Stimulated activated naive CD8-positive, alpha-beta T cell treated with anti-CD3 and anti-CD28 coated beads, Interleukin-15, Interleukin-2, amounts not matched to agents 100 U/mL and 50 U/mL, for 24 hours (primary cell): ENCODE results near the gene TLDC2.
"Not testable (repeated sequence)": the region's sequence is repeated elsewhere in the genome, so short reads cannot be mapped to it uniquely, and the experiment has no call there.

Experiments used
- ATAC-seq: fragments of 150-1000 bp; cut with Tn5 transposase; one replicate; pipeline ENCODE4 v1.10.0; 2021
- DNase-seq: peaks from one replicate; pipeline ENCODE4 v3.0.0; 2021

Gene TLDC2

DNA sequence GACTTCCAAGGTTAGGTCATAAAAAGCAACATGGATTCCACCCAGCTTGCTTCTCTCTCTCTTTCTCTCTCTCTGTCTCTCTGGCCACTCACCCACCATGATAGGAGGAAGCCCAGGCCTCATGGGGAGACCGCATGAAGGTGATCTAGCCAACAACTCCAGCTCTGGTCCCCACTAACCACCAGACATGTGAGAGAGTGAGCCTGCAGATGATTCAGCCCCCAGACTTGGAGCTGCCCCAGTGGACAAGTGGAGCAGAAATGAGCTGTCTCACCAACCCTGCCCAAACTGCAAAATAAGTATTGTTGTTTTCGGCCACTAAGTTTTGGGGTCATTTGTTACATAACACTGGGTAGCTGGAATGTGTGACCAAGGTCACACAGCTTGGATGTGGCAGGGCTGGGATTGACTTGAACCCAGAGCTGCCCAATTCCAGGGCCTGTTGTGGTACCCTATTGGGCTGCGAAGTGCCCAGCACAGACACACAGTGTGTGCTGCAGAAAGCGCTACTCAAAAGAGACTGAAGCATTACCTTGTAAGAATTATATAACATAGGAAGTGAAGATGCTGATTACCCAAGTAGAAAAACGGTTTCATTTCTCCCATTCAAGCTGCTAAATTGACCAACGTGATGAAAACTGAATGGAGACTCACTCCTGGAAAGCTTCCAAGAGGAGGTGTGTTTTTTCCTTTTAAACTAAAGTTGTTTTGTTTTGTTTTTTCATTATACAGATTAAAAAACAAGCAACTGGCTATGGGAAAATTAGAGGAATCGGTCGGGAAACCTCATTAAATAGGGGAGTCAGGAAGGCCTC, 9.1 kb upstream of the TLDC2 start:
- DNase-seq = no peak
- ATAC-seq = no peak

DNA sequence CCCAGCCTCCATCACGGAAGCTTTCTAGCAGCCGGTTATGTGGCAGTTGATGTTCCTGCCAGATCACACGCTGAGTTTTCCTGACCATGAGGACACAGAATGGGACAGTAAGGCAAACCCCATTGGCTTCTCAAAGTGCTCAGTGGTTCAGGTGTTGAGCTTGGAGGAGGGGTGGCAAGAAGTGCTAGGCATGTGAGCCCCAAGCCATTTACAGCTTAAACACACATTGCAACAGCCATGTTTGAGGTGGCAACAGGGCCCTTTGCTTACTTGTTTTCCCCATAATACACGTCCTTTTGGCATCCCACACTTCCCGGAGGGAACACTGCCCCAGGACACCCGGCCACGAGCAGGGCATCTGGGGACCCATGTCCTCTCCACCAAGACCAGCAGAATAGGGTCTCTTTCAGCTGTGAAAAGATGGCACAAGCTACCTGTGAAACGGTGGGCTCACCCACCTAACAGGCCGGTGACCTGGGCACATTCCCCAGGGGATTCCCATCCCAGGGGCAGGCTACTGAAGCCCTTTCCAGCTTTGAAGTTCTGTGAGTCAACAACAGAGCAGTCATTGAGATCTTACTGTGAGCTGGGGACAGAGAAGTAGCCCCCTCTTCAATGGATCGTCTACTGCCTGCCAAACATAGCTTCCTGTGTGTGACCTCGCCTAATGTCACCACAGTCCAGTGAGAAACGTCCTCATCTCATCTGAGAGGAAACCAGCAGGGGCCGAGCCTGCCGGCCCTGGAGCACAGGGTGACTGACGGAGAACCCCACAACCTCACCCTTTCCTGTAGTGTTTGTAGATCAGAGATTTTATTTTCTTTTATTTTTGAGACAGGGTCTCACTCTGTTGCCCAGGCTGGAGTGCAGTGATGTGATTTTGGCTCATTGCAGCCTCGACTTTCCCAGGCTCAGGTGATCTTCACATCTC, 4.0 kb upstream of the TLDC2 start:
- ATAC-seq (no peak), DNase-seq (no peak)

DNA sequence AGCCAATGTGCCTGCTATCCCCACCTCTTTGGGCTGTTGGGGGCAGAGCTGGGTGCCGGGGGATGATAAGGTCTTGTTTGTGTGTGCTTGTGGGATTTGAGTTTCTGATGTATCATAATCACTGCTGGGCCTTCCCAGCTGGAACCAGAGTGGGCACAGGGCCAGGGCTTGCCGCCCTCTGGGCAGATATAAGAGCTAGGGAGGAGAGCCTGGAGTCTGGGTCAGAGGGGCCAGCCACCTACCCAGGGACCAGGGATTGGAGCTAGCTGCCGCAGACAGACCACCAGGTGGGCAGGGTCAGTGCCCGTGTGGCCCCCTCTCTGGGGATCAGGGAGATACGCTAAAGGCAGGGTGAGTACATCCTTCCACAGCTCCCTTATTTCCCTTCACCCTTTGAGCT, 3.1 kb upstream of the TLDC2 start:
- ATAC-seq (no peak), DNase-seq (no peak)

DNA sequence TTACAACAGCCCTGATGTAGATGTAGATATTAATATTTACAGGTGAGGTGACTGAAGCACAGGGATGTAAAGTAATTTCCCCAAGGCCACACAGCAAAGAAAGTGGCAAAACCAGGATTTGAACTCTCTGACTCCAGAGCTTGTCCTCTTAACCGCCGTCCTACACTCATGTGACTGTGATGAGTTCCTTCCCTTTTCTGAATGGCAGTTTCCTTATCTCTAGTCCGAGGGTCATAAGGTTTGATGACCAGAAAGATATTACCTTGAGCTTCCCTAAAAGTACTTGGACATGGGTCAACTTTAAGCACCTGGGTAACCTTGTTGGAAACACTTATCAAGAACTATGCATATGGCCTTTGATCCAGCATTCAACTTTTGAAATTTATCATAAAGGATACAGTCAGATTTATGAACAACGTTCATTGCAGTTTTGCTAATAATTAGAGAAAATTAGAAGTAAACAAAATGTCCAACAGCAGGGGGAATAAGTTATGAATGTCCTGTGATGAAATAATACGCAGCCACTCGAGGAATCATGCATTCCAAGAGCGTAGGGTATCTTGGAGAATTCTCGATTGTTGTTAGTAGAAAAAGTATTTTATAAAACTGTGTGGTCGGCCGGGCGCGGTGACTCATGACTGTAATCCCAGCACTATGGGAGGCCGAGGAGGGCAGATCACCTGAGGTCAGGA, 2.3 kb upstream of the TLDC2 start:
- ATAC-seq (no peak), DNase-seq (no peak)

DNA sequence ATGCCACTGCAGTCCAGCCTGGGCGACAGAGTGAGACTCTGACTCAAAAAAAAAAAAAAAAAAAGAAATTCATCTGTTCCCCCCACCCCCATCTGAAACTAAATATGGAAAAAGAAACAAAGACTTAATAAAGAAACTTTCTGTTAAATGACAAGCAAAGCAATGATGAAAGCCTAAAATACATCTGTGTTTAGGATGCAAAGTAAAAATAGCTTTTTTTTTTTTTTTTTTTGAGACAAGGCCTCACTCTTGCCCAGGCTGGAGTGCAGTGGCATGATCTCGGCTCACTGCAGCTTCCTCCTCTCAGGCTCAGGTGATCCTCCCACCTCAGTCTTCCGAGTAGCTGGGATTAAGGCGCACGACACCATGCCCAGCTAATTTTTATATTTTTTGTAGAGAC, 845 bp upstream of the TLDC2 start:
- DNase-seq, ATAC-seq: not testable (repeated sequence)

DNA sequence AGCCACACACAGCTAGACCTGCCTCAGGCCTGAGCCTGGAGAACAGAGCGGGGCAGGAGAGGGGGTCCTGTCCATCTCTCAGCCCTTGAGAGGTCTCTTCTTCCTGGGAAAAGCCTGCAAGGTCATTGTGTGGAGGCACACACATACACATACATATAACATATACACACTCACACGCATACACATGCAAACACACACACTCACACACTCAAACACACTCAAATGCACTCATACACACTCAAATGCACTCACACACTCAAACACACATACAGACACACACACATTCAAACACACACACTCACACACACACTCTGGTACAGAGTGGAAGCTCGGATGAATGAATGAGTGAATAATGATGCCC, 515 bp downstream of the TLDC2 start:
- DNase-seq (no peak), ATAC-seq (no peak)

DNA sequence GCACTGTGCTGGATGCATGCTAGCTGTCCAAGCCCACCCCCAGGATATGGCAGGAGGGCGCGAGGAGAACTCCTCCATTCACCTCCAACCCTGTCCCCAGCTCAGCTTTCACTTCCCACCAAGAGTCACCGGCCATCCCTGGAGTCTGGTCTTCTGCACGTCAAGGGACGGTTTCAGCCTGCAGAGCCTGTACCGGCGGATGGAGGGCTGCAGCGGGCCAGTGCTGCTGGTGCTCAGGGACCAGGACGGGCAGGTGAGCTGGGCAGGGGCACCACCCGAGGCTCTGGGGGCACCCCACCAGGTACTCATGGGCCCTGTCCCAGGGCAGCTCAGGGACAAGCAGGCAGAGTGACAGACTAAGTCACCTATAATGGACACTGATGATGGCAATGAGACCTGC, 3.0 kb downstream of the TLDC2 start:
- ATAC-seq (no peak), DNase-seq (no peak)

DNA sequence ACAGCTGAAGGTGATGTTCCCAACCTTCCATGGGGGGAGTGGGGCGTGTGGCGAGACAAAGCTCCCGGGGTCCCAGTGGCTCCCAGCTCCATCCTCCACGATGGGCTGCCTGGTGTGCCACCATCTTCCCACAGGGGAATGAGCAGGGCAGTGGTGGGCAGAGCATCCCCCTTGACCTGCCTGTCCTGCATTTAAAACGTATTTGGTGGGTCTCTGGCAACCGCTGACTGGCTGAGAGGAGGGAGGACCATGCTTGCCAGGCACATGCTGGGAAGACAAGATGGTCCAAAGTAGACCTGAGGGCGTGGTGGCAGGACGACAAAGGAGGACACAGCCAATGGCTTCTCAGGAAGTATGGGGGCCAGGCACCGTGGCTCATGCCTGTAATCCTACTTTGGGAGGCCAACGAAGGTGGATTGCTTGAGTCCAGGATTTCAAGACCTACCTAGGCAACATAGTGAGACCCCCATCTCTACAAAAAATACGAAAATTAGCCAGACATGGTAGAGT, 4.9 kb downstream of the TLDC2 start:
- DNase-seq (no peak), ATAC-seq (no peak)

DNA sequence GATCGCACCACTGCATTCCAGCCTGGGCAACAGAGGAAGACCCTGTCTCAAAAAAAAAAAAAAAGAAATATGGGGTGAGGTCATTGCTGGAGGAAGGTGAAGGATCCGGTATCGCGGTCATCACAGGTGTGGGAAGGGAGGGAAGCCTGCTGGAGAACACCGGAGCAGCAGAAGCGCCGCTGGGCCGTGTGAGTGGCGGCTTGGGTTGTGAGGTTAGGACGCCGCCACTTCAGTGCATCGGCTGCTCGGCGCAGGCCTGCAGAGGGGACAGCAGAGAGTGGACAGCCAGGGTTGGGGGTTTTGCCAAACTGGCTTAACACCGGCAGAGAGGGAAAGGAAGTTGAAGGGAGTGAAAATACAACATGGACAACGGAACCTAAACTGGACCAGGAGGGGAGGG, 5.4 kb downstream of the TLDC2 start:
- ATAC-seq = no peak
- DNase-seq = no peak

DNA sequence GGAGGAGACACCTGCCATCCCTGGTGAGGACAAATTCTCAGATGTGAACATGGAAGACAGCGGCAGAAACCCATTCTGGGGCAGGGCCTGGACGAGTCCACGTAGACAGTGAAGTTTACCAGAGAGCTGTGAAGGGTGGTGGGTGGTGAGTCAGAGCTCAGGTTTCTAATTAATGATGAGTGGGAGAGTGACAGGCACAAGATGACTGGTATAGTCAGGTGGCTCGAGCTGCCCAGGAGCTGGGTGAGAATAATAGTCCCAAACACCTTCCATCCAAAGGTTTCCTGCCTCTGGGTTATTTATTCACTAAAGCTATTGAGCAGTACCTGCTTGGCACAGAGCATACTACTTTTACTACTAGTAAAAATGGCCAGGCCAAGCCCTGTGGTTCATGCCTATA, 6.0 kb downstream of the TLDC2 start:
- ATAC-seq = peak; percentile 58
- DNase-seq = peak; percentile 15

DNA sequence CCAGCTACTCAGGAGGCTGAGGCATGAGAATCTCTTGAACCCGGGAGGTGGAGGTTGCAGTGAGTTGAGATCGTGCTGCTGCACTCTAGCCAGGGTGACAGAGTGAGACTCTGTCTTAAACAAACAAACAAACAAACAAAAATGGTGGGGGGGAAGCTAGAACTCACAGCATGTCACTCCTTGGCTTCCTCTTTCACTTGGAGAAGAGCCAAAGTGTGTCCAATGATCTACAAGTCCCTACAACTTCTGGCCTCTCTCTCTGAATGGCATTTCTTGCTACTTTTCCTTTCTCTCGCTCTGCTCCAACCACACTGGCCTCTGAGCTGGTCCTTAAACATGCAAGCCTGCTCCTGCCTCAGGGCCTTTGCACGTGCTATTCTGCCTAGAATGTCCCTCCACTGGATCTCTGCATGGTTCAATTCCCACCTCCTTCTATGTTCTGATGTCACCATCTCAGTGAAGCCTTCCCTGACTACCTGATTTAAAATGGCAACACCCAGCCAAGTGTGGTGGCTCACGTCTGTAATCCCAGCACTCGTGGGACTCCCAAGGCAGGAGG, 8.1 kb downstream of the TLDC2 start:
- DNase-seq = no peak
- ATAC-seq = no peak

DNA sequence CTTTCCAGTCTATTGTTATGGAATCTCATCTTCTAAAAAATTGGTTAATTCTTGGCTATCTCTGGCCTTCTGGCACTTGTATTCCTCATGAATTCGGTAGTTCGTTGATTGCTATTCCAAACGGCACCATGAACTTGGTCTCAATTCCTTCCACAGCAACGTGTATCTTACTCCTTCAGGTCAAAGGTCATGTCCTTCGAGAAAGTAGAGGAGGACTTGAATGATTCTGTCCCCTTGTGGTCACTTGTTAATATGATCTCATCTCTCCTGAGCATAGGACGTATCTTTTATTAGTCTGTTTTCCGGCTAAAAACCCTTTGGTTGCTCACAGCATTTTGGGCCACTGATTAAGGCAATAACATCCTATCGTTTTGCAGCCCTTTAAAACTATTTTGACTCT, 9.4 kb downstream of the TLDC2 start:
- ATAC-seq = no peak
- DNase-seq = no peak

DNA sequence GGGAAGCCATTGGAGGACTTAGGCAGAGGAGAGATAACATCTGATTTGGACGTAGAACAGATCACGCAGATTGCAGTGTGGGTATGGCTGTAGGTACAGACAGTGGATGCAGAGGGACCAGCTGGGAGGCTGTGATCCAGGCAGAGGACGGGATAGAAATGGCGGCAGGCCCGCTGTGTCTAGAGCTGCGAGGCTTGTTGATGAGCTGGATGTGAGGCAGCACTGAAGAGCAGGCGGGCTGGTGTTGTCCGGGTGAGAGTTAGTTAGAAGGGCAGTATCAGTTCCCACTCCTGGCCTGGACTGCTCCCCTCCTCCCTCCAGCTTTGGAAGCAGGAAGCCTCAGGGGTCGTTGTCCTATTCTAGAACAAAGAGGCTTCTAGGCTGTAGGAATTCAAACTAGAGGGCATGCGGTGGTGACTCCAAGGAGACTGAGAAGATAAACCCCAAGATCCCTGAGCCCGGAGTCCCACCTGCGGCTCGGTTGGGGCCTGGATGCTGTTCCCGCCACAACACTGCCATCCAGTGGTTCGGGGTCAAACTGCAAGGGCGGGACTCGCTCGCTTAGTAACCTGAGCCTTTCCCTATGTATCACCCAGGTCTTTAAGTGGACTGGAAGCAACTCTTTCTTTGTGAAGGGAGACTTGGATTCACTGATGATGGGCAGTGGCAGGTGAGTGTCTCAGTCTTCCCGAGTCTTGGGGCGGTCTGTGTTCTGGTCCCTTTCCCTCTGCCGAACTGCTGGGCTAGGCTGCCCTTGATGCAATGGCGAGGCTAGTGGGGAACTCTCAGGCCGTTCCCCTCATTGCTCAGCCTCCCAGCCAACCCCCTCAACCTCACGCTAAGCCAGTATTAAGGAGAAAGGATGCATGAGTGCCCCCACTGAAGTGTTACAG, 11.2 kb downstream of the TLDC2 start:
- ATAC-seq (peak; percentile 91), DNase-seq (peak; percentile 90)

DNA sequence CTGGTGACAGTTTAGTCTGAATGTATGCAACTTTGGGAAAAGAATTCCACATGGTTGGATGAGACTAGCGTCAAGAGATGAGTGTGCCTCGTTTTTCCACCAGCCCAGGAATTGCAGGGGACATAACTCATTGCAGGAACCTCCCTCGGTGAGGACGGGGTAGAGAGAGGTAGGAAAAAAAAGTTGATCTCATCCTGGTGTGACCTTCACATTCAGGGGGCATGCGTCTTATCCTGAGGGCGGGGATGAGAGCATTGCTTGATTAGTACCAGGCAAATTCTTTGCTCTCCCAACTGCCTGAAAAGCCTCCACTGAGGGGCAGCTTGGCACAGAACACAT, 11.8 kb downstream of the TLDC2 start:
- DNase-seq (no peak), ATAC-seq (no peak)

DNA sequence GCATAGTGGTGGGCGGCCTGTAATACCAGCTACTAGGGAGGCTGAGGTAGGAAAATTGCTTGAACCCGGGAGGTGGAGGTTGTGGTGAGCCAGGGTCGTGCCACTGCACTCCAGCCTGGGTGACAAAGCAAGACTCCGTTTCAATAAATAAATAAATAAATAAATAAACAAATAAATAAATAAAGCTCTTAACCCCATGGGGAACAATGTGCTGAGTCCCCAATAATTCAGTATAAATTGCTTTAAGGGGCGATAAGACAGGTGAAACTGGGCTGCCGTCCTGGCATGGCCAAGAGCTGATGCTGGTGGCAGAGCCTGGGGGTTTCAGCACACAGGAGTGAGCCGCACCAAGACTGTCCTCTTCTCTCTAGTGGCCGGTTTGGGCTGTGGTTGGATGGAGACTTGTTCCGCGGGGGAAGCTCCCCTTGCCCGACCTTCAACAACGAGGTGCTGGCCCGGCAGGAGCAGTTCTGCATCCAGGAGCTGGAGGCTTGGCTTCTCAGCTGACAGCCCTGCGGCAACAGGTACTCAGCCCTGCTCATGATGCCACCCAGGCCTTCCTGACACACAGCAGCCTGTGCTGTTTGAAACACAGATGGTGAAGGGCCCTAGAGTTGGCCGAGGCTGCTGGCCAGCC, 13.1 kb downstream of the TLDC2 start:
- ATAC-seq = no peak

DNA sequence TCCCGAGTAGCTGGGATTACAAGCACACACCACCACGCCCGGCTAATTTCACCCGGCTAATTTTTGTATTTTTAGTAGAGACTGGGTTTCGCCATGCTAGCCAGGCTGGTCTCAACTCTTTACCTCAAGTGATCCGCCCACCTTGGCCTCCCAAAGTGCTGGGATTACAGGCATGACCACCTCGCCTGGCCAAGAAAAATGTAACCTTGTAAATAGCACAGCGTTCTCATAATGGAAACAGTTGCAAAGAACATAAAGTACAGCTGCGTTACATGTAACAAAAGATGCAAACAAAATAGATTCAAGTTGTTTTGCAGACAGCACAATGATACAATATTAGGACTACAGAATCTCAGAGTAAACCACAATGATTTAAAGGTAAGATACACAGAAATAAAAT, 14.6 kb downstream of the TLDC2 start:
- DNase-seq (no peak), ATAC-seq (no peak)

More for the DNA sequence above, 13.1 kb downstream of the TLDC2 start:
- DNase-seq = no peak

DNA sequence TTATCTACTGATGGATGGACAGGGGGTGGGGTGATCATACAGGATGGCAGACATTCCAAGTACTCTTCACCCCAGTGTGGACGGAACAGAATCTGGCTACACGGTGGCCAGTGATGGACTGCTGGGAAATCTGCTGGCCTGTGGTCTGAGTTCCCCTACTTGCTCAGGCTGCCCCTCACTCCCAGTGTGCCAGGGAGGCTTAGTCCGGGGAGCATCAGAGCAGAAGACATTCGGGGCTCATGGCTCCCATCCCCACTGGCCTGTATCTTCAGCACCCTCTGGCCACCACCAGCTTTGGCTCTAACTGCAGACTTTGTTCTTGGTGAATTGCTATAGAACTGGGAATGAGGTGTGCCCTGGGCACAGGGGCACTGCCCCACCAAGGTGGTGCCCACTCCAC, 15.3 kb downstream of the TLDC2 start:
- DNase-seq = no peak
- ATAC-seq = no peak

DNA sequence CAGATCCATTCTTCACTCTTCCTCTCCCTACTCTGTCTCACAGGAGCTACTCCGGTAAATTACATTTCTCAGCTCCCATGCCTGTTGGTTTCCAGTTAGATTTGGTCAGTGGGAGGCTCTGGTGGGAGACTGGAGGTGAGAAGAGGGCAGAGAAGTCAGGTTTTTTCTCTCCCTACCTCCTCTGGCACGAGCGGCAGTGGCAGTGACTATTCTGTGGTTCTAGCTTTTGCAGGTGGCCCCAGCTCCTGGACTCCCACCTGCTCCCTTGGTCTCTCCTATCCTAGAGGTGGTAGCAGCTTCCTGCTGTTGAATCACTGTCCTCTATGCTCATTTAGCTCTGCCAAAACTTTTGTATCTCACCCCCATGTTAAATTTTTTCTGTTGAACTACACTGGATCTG, 17.9 kb downstream of the TLDC2 start:
- DNase-seq (no peak), ATAC-seq (no peak)

DNA sequence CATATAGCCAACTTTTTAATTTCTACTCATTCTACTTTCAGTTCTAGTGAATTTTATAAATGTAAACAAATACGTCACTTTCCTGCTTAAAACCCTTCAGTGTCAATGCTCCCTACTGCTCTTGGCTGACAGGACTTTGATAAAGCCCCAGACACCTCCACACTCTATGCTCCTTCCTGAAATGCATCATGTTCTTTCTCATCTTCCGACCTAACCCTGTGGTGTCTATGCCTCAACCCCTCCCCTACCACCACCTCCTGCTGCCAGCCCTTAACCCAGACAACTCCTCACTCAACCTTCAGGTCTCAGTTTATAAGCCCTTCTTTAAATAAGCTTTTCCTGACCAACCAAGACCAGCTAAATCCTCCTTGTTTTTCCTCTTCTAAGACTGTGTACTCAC, 19.1 kb downstream of the TLDC2 start:
- ATAC-seq (peak; percentile 55), DNase-seq (no peak)

DNA sequence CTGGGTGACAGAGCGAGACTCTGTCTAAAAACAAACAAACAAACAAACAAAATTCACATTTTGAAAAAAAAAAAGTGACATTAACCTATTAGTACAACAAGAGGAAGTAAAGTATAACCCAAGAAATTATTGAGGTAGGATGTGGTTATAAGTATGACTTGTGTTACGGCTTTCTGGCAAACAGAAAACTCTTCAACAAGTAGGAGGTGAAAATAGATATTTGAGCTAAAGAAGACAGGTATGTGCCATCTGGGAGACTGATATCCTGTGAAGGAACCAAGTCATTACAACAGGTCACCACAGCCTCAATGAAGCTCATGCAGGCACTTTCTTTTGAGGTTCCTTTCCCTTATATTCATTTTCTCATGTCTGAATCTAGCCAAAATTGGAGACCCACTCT, 28.8 kb downstream of the TLDC2 start:
- no peak for ATAC-seq

DNA sequence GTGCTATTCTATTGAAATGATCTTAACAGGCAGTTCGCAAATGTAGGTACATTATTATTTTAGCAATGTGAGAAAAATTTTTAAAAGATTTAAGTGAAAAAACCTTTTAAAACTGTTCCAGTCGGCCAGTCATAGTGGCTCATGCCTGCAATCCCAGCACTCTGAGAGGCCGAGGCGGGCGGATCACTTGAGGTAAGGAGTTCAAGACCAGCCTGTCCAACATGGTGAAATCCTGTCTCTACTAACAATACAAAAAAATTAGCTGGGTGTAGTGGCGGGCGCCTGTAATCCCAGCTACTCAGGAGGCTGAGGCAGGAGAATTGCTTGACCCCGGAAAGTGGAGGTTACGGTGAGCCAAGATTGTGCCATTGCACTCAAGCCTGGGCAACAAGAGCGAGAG, 29.6 kb downstream of the TLDC2 start:
- not testable (repeated sequence) for DNase-seq, ATAC-seq

More for the DNA sequence above, 28.8 kb downstream of the TLDC2 start:
- no peak for DNase-seq
